Stimulated activated CD4-positive, alpha-beta T cell treated with anti-CD3 and anti-CD28 coated beads, Interleukin-12 subunit alpha, Interleukin-12 subunit beta, amount 100 ng/mL, for 48 hours (primary cell): ENCODE measurements around the gene NEK6.

ENCODE experiments used
- DNase-seq, 3 donors: peaks; one replicate each; pipeline ENCODE4 v3.0.0-alpha.2; 2020; ENCODE audit warnings: low read depth in 2 of 3, low spot score in 1 of 3

The NEK6 gene

GRCh38 chr9:124277420-124277819 lies 19.7 kb downstream of the NEK6 start:
- no peak for DNase-seq

- no peak for DNase-seq
Observed at GRCh38 chr9:124278054-124278540, 20.3 kb downstream of the NEK6 start.

GRCh38 chr9:124279531-124280175 lies 21.9 kb downstream of the NEK6 start:
- no peak for DNase-seq

GRCh38 chr9:124280176-124280691 lies 22.5 kb downstream of the NEK6 start:
- DNase-seq, result no peak

- no peak for DNase-seq
Observed at GRCh38 chr9:124281931-124282371, 24.2 kb downstream of the NEK6 start.

GRCh38 chr9:124282442-124283227 lies 24.9 kb downstream of the NEK6 start:
- DNase-seq, result no peak

- no peak for DNase-seq
Observed at GRCh38 chr9:124283228-124283814, 25.6 kb downstream of the NEK6 start.

- DNase-seq, result no peak
Observed at GRCh38 chr9:124284237-124284831, 26.6 kb downstream of the NEK6 start.

GRCh38 chr9:124284940-124285441 lies 27.2 kb downstream of the NEK6 start:
- DNase-seq, result no peak

GRCh38 chr9:124285490-124285889 lies 27.7 kb downstream of the NEK6 start:
- DNase-seq, result no peak

- peak in 2 of 3 donors; percentile 31 to 41 for DNase-seq
Observed at GRCh38 chr9:124285903-124286291, 28.1 kb downstream of the NEK6 start.

GRCh38 chr9:124286292-124286931 lies 28.7 kb downstream of the NEK6 start:
- DNase-seq, result peak; percentile 36 to 49 (median 46)

GRCh38 chr9:124290053-124290591 lies 32.4 kb downstream of the NEK6 start:
- DNase-seq, result no peak

GRCh38 chr9:124290743-124291554 lies 33.2 kb downstream of the NEK6 start:
- no peak for DNase-seq

GRCh38 chr9:124291801-124292396 lies 34.1 kb downstream of the NEK6 start:
- peak; percentile 15 to 39 (median 20) for DNase-seq

GRCh38 chr9:124292696-124293593 lies 35.2 kb downstream of the NEK6 start:
- no peak for DNase-seq

- no peak for DNase-seq
Observed at GRCh38 chr9:124293718-124294506, 36.2 kb downstream of the NEK6 start.
